H1 (cell line): ENCODE data around the gene CCDC200.

Experiments used
- EZH2 ChIP-seq: fragments of 200-600 bp; sonication (generic); IDR thresholded peaks from 2 replicates; pipeline ENCODE4 v1.7.1; 2012; ENCODE audit warnings: low read depth, mild to moderate bottlenecking, moderate library complexity, low read length, inconsistent platforms; ENCODE audit not compliant: severe bottlenecking
- KDM5A ChIP-seq: fragments of 200-600 bp; IDR thresholded peaks from 2 replicates; pipeline ENCODE4 v1.7.1; 2012; ENCODE audit warnings: mild to moderate bottlenecking, low read length, inconsistent platforms, mixed read lengths
- RAD21 ChIP-seq, 2 experiments: IDR thresholded peaks in 1 of 2; conservative IDR thresholded peaks in 1 of 2; 2 replicates each; pipeline ENCODE4 v1.6.1; 2011; ENCODE audit warnings: low read depth in 2 of 2, low read length in 2 of 2, improper control_type of control experiment in 1 of 2, inconsistent platforms in 1 of 2, mild to moderate bottlenecking in 1 of 2, moderate library complexity in 1 of 2

- TF ChIP-seq RAD21 (IDR thresholded peaks at IDR 0.05 in 1 of 2, conservative IDR thresholded peaks at IDR 0.05 in 1 of 2; ENCODE audit: low read depth in 2 of 2, low read length in 2 of 2): no peak
- no peak for TF ChIP-seq KDM5A
- no peak for TF ChIP-seq EZH2
Observed at GRCh38 chr17:43217614-43218087, 10.8 kb downstream of the CCDC200 start.
